ENCODE results near the gene OR2AT4.
"Not testable (repeated sequence)": the region's sequence is repeated elsewhere in the genome, so short reads cannot be mapped to it uniquely, and the experiment has no call there.

The OR2AT4 gene

DNA sequence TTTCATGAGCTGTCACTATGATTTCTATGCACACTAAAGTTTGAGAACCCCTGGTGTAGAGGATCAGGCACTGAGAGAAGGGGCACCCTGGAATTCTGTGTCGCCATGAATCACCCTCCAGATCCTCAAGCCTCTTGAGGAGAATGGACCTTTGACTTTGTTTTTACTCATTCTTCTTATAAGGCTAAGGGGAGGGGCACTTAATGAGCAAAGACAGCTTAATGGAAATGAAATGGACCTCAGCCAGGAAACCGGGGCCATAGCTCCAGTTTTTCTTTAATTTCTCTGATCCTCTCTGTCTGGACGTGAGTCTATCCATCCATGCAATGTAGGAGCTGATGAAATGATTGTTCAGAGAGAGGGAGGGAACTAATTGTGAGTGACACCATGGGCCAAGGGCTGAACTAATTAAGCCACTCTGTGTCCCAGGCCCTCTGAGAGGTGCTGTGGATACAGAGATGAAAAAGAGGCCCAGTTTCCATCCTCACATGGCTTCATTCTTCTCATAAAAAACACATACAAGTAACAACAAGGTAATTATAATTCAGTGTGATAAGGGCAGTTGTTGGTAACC lies 32.8 kb downstream of the OR2AT4 start:
- no peak for DNase-seq

DNA sequence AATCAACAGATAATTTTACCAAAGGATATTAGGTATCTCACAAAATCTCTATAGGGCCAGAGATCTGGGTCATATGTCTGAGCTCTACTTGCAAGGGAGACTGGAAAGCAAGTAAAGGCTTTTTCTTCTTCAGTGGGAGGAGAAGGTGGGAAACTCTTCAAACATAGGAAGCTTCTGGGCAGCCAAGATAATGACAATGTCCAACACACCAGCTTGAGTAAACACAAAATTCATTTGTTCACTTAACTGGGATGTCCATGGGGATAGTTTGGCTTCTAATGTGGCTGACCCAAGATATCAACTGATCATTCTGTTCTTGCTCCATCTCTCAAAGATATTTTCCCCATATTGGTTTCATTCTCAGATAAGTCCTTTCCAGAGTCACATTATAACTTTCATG lies 37.4 kb downstream of the OR2AT4 start:
- DNase-seq = no peak

DNA sequence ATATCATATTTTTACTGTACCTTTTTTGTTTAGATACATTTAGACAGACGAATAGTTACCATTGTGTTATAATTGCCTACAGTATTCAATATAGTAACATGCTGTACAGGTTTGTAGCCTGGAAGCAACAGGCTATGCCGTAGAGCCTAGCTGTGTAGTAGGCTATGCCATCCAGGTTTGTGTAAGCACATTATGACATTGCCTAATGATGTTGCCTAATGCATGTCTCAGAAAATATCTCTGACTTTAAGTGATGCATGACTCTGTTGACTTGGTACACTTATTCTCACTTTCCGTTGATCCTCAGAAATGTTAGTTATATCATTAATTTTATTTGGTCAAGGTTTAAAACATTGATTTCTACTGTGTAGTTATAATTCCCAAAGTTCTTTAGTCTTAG lies 39.9 kb downstream of the OR2AT4 start:
- DNase-seq = no peak

DNA sequence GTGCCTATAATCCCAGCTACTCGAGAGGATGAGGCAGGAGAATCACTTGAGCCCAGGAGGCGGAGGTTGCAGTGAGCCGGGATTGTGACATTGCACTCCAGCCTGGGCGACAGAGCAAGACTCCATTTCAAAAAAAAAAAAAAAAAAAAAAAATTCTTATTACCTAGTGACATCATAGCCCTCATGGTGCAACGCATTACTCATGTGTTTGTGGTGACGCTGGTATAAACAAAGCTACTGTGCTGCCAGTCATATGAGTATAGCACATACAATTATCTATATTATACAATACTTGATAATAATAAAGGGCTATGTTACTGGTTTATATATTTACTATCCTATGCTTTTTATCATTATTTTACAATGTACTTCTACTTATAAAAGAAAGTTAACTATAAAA lies 41.2 kb downstream of the OR2AT4 start:
- DNase-seq = no peak

DNA sequence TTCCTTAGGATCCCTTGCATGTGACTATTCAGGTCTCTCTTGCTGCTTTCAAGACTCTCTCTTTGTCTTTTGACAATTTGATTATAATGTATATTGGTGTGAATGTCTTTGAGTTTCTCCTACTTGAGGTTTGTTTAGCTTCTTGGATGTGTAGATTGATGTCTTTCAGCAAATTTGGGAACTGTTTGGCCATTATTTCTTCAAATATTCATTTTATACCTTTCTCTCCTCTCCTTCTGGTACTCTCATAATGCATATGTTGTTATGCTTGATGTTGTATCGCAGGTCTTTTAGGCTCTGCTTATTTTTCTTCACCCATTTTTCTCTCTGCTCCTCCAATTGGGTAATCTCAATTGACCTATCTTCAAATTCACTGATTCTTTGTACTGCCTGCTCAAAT lies 44.2 kb downstream of the OR2AT4 start:
- DNase-seq = no peak

DNA sequence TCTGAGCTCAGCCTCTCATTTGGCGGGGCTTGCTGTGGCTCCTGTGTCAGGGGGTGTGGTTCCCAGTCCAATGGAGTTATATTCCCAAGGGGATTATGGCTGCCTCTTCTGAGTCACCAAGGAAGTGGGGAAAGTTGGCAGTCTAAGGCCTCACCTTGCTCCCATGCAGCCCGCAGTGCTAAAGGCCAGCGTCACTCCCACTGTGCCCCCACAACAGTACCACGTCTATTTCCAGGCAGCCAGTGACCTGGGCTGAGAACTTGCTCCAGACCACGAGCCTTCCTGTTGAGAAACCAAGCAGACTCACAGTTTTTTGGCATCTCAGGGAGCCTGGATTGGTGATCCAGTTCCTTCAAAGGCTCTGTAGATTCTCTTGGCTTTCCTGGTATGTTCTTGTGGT lies 45.6 kb downstream of the OR2AT4 start:
- no peak for DNase-seq

DNA sequence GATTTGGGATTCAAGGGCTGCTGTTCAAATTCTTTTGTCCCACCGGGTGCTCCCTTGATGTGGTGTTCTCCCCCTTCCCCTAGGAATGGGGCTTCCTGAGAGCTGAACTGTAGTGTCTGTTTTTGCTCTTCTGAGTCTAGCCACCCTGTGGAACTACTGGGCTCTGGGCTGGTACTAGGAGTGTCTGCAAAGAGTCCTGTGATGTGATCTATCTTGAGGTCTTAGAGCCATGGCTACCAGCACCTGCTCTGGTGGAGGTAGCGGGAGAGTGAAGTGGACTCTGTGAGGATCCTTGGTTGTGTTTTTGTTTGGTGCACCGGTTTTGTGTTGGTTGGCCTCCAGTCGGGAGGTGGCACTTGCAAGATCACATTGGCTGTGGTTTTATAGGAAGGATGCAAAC lies 46.2 kb downstream of the OR2AT4 start:
- no peak for DNase-seq

DNA sequence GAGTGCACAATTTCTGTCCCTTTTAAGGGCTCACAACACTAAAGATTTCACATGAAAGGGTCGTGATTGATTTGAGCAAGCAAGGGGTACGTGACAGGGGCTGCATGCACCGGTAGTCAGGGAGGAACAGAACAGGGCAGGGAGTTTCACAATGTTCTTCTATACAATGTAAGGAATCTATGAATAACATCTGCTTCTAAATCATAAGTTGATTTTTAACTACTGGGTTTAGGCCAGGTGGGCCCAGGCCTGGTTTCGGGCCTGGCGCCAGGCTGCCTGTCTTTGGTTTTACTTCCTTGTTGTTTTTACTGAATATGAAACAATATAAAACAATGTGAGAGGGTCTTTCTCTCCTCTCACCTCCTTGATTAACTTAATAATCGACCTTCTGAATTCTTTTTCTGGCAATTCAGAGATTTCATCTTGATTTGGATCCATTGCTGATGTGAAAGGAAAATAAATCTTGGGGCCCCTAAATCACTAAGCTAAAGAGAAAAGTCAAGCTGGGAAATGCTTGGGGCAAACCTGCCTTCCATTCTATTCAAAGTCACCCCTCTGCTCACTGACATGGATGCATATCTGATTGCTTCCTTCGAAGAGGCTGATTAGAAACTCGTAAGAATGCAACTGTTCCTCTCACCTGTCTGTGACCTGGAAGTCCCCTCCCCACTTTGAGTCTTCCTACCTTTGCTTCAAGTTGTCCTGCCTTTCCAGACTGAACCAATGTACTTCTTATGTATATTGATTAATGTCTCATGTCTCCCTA lies 47.0 kb downstream of the OR2AT4 start:
- DNase-seq = not testable (repeated sequence)

DNA sequence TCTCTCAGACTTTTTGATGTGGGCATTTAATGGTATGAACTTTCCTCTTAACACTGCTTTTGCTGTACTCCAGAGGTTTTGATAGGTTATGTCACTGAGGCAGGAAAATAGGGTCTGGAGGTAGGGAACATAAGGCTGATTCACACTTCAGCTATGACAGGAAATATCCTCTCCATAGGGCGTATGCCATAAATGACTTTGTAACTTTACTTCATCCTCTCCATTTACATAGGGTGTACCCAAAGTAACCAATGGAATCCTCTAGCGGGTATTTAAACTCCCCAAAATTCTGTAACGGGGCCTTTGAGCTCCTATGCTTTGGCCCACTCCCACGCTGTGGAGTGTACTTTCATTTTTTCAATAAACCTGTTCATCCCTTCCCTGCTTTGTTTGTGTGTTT lies 49.5 kb downstream of the OR2AT4 start:
- DNase-seq = no peak

DNA sequence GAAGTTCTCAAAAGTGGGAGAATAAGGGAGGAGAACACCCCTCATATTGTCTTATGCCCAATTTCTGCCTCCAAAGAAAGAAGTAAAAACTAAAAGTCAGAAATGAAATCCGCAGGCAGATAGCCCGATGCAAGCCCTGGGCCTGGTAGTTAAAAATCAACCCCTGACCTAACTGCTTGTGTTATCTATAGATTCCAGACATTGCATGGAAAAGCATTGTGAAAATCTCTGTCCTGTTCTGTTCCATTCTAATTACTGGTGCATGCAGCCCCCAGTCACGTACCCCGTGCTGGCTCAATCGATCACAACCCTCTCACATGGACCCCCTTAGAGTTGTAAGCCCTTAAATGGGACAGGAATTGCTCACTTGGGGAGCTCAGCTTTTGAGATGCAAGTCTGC lies 50.0 kb downstream of the OR2AT4 start:
- not testable (repeated sequence) for DNase-seq

DNA sequence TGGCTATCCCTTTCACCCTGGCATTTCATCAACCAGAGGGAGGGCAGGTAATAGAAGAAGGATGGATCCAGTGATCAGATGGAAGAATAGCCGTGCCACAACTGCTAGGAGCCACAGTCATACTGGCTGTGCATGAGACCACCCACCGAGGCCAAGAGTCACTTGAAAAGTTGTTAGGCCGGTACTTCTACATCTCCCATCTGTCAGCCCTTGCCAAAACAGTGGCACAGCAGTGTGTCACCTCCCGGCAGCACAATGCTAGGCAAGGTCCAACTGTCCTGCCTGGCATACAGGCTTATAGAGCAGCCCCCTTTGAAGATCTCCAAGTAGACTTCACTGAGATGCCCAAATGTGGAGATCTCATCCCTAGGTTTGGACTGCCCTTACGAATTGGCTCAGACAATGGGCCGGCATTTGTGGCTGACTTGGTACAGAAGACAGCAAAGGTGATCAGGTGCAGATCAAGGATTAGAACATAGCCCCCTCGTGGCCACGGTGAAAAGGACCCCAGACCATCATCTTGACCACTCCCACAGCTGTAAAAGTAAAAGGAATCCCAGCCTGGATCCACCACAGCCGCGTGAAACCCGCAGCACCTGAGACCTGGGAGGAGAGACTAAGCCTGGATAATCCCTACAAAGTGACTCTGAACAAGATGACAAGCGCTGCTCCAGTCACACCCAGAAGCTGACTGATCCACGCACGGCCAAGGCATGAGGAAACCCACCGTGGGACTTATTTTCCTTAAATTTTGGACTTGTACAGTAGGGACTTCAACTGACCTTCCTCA lies 52.1 kb downstream of the OR2AT4 start:
- not testable (repeated sequence) for DNase-seq

DNA sequence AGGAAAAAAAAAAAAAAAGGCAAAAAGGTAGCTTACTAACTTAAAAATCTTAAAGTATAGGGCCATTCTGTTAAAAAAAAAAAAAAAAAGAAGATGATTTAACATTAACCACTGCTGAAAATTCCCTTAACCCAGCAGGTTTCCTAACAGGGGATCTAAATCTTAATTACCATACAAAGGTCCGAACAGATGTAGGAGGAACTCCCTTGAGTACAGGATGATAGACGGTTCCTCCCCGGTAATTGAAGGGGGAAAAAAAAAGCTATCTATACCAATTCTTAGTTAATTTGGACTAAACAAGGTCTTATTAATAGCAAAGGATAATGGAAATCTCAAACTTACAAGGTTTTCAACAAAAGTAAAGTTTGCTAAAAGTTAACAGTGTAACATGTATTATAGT lies 54.9 kb downstream of the OR2AT4 start:
- not testable (repeated sequence) for DNase-seq

DNA sequence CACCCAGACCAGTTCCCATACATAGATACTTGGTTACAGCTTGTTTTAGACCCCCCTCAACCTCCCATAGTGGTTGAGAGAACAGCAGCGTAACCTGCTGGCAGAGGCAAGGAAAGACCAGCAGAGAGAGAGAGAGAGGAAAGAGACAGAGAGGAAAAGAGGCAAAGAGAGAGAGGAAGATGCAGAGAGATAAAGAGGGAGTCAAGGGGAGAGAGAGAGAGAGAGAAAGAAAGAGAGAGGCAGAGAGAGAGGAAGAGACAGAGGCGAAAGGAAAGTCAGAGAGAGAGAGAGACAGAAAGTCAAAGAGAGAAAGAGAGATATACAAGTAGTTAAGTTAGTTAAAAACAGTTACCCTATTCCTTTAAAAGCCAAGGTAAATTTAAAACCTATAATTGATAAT lies 55.4 kb downstream of the OR2AT4 start:
- no peak for DNase-seq

DNA sequence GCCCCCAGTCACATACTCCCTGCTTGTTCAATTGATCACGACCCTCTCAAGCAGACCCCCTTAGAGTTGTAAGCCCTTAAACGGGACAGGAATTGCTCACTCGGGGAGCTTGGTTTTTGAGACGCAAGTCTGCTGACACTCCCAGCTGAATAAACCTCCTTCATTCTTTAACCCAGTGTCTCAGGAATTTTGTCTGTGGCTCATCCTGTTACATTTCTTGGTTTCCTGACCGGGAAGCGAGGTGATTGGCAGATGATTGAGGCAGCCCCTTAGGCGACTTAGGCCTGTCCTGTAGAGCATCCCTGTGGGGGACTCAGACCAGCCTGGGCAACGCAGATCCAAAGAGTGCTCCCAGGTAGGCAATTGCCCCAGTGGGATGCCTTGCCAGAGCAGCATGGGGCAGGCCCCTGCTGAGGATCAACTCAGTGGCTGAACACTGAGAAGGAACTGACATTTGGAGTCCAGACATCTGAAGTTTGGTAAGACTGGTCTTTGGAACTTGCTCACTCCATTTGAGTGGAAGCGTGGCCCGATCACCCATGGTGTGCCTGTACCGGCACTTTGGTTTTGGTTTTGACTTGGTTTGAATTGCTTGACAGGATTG lies 56.4 kb downstream of the OR2AT4 start:
- DNase-seq = no peak

DNA sequence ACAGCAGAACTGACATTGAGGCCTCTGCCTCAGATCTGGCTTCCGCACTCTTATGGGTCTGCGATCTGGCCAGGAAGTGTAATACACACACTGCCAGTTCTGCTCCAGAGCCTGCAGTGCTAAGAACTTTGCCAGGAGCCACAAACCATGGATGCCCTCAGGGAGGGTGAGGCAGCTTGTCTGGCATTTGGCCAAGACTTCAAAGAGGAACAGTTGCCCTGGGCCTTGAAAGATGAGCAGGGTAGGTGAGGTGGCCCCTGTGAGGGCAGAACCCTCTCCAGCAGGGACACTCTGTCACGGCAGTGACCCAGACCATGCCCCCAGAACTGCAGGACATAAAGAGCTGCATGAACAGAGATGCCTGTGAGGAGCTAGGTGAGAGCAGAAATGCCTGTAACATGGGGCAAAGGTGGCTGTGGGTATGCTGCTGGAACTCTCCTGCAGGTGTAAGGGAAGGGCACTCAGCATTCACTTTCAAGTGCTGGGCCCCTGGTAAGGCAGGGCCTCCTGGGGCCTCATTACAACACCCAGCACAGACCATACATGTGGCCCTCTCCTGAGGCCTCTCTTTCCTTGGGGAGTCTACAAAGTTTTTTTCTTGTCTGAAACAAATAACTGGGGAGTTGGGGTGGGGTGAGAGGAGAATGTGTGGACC lies 60.6 kb downstream of the OR2AT4 start:
- DNase-seq = no peak

DNA sequence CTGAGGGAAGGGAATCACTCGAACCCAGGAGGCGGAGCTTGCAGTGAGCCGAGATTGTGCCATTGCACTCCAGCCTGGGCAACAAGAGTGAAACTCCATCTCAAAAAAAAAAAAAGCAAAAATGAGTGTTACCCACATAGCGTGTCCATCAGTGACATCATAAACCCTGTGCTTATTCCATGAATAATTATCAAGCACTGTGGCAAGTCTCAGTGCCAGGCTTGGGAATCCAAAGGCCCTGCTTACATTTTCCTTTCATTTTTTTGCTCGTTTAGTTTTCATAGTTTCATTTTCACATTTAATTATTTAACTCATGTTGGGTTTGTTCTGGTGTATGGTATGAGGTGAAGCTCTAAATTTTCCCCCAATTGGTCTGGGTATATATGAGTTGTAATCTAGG lies 61.4 kb downstream of the OR2AT4 start:
- no peak for DNase-seq

DNA sequence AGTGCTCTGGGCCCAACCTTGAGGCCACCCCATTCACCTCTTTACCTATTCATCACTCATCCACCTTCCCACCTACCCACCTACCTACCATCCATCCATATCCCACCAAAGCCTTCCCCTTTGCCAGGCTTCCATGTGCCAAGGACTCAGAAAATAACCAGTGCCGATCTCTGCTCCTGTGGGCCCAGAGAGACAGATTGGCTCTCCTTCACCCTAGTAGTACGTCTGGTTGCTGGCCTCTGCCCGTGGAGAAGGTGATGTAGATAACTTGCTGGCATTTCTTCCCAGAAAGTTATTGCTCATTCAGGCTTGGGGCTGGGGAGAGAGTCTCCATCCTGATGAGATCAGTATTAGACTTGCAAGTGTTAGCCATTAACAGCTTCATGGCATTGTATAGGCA lies 62.8 kb downstream of the OR2AT4 start:
- no peak for DNase-seq

DNA sequence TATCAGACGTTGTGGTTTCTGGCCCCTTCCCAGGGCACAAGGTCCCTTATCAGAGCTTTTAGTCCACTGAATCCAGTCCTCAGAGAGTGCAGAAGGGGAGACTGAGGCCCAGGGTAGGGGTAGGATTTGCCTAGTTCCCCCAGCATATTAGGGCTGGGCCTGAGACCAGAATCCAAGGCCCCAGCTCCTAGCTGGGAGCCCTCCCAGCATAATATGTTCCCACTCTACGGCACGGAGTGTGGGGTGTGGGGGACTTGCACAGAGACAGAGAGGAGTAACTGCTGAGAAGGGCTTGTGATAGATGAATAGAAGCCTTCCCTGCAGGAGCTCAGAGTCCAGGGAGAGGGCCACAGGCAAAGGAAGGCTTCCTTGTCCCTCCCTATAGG lies 64.1 kb downstream of the OR2AT4 start:
- no peak for DNase-seq

DNA sequence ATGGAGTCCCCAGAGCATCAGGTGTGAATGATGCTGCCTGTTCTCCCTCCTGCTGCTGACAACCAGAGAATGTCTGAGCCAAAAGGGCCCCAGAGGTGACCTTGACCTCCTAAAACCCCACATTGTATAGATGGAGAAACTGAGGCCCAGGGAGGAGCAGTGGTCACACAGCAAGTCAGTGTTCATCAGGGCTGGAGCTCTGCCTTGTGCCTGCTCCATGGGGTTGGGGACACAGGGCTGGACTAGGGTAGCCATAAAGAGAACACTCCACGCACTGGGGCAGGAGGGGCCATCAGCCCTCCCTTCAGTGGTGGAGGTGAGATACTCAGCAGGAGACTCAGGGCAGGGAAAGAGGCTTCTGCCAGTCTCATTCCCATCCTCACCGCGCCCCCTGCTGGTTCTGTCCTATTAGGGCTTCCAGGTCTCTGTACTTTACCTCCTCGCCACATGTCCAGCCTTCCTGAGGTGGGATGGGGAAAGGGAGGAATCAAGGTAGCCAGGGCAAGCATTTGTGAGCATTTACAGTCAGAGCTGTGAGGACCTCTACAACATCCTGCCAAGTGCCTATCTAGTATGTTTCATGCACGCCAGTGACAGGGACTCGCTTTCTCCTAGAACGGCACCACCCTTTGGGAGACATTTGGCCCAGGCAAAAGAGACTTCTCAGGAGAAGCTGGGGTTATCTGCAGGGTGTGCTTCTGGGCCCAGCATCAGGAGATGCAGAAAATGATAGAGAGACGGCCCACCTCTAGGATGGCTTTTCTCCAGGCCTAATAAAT lies 64.7 kb downstream of the OR2AT4 start:
- peak; percentile 80 for DNase-seq
